ENCODE results near the gene GPC6.

The GPC6 gene

GRCh38 chr13:94408314-94409036 lies 1181.9 kb downstream of the GPC6 start:
- Histone ChIP-seq H4K91ac (ENCODE audit: low read depth, low read length) (no peak overlapping the region), H3K9me3 (ENCODE audit: insufficient read depth, low read depth, low read length) (no peaks in the 10 kb centered on the region), H2BK5ac (ENCODE audit: low read depth, low read length, poor library complexity) (no peak overlapping the region), H3K27me3 (ENCODE audit: insufficient read depth, low read length) (no peaks in the 10 kb centered on the region), H2BK120ac (ENCODE audit: insufficient read depth, low read length, poor library complexity) (no peak overlapping the region), H3K18ac (ENCODE audit: low read length) (no peak overlapping the region), H3K79me1 (ENCODE audit: low read length) (no peaks in the 10 kb centered on the region), H2BK12ac (ENCODE audit: low read length) (no peak overlapping the region), H4K8ac (ENCODE audit: low read depth, low read length) (no peak overlapping the region), H3K14ac (ENCODE audit: low read length) (no peak overlapping the region), H3K4me2 (ENCODE audit: low read length) (no peak overlapping the region), H2AFZ (ENCODE audit: insufficient read depth, low read length, poor library complexity) (no peak overlapping the region), H3K4me1 (ENCODE audit: control insufficient read depth in 1 of 2, insufficient read depth in 2 of 2, low read length in 2 of 2) (peaks cover 0 to 3% of the 10 kb centered on the region in 2 experiments), H3K36me3 (ENCODE audit: control insufficient read depth in 1 of 2, insufficient read depth in 2 of 2, low read length in 2 of 2) (no peaks in the 10 kb centered on the region), H2AK5ac (ENCODE audit: low read length) (no peak overlapping the region), H3K4me3 (ENCODE audit: low read depth, low read length) (no peak overlapping the region), H3K4ac (ENCODE audit: low read depth, low read length) (no peak overlapping the region), H3K27ac (ENCODE audit: low read depth, low read length) (no peak overlapping the region), H3K9ac (ENCODE audit: low read length) (no peak overlapping the region), H4K12ac (ENCODE audit: low read depth, low read length) (no peak overlapping the region), H3K79me2 (ENCODE audit: control insufficient read depth, insufficient read depth, low read length, poor library complexity) (no peaks in the 10 kb centered on the region), H3K23ac (ENCODE audit: low read length) (no peak overlapping the region)
- WGBS (ENCODE audit: extremely low coverage, insufficient coverage, insufficient read length) = no CpG with 5 or more reads among the region's 7 CpGs
- no peak for DNase-seq

GRCh38 chr13:94411747-94412146 lies 1185.1 kb downstream of the GPC6 start:
- no CpG with 5 or more reads among the region's 3 CpGs for WGBS (ENCODE audit: extremely low coverage, insufficient coverage, insufficient read length)

GRCh38 chr13:94412870-94413597 lies 1186.4 kb downstream of the GPC6 start:
- Histone ChIP-seq H3K9ac (ENCODE audit: low read length) (no peak overlapping the region), H3K27ac (ENCODE audit: low read depth, low read length) (no peak overlapping the region), H3K14ac (ENCODE audit: low read length) (no peak overlapping the region), H2AFZ (ENCODE audit: insufficient read depth, low read length, poor library complexity) (no peak overlapping the region), H3K79me2 (ENCODE audit: control insufficient read depth, insufficient read depth, low read length, poor library complexity) (no peaks in the 10 kb centered on the region), H3K4me1 (ENCODE audit: control insufficient read depth in 1 of 2, insufficient read depth in 2 of 2, low read length in 2 of 2) (peaks cover 0 to 3% of the 10 kb centered on the region in 2 experiments), H2AK5ac (ENCODE audit: low read length) (no peak overlapping the region), H2BK120ac (ENCODE audit: insufficient read depth, low read length, poor library complexity) (no peak overlapping the region), H3K79me1 (ENCODE audit: low read length) (no peaks in the 10 kb centered on the region), H3K4me3 (ENCODE audit: low read depth, low read length) (no peak overlapping the region), H3K4me2 (ENCODE audit: low read length) (no peak overlapping the region), H2BK5ac (ENCODE audit: low read depth, low read length, poor library complexity) (no peak overlapping the region), H3K4ac (ENCODE audit: low read depth, low read length) (no peak overlapping the region), H2BK12ac (ENCODE audit: low read length) (no peak overlapping the region), H4K91ac (ENCODE audit: low read depth, low read length) (no peak overlapping the region), H4K12ac (ENCODE audit: low read depth, low read length) (no peak overlapping the region), H3K9me3 (ENCODE audit: insufficient read depth, low read depth, low read length) (no peaks in the 10 kb centered on the region), H3K23ac (ENCODE audit: low read length) (no peak overlapping the region), H3K36me3 (ENCODE audit: control insufficient read depth in 1 of 2, insufficient read depth in 2 of 2, low read length in 2 of 2) (no peaks in the 10 kb centered on the region), H3K27me3 (ENCODE audit: insufficient read depth, low read length) (no peaks in the 10 kb centered on the region), H3K18ac (ENCODE audit: low read length) (no peak overlapping the region), H4K8ac (ENCODE audit: low read depth, low read length) (no peak overlapping the region)
- WGBS (ENCODE audit: extremely low coverage, insufficient coverage, insufficient read length) = no CpG with 5 or more reads among the region's 3 CpGs
- no peak for DNase-seq

More at GRCh38 chr13:94411747-94412146, 1185.1 kb downstream of the GPC6 start:
- no peak overlapping the region for H2AFZ ChIP-seq (ENCODE audit: insufficient read depth, low read length, poor library complexity)
- no peak overlapping the region for H3K4me2 ChIP-seq (ENCODE audit: low read length)
- no peak overlapping the region for H2BK5ac ChIP-seq (ENCODE audit: low read depth, low read length, poor library complexity)
- no peaks in the 10 kb centered on the region for H3K79me1 ChIP-seq (ENCODE audit: low read length)
- H3K4me1 ChIP-seq (ENCODE audit: control insufficient read depth in 1 of 2, insufficient read depth in 2 of 2, low read length in 2 of 2) = peaks cover 0 to 3% of the 10 kb centered on the region in 2 experiments
- no peak overlapping the region for H3K27ac ChIP-seq (ENCODE audit: low read depth, low read length)
- H3K9ac ChIP-seq (ENCODE audit: low read length) = no peak overlapping the region
- no peak overlapping the region for H2BK12ac ChIP-seq (ENCODE audit: low read length)
- no peaks in the 10 kb centered on the region for H3K27me3 ChIP-seq (ENCODE audit: insufficient read depth, low read length)
- H3K9me3 ChIP-seq (ENCODE audit: insufficient read depth, low read depth, low read length) = no peaks in the 10 kb centered on the region
- H4K91ac ChIP-seq (ENCODE audit: low read depth, low read length) = no peak overlapping the region
- no peak overlapping the region for H4K12ac ChIP-seq (ENCODE audit: low read depth, low read length)
- no peak overlapping the region for H2BK120ac ChIP-seq (ENCODE audit: insufficient read depth, low read length, poor library complexity)
- no peak for DNase-seq
- no peaks in the 10 kb centered on the region for H3K36me3 ChIP-seq (ENCODE audit: control insufficient read depth in 1 of 2, insufficient read depth in 2 of 2, low read length in 2 of 2)
- no peak overlapping the region for H2AK5ac ChIP-seq (ENCODE audit: low read length)
- H3K18ac ChIP-seq (ENCODE audit: low read length) = no peak overlapping the region
- no peak overlapping the region for H3K4me3 ChIP-seq (ENCODE audit: low read depth, low read length)
- H3K23ac ChIP-seq (ENCODE audit: low read length) = no peak overlapping the region
- H3K4ac ChIP-seq (ENCODE audit: low read depth, low read length) = no peak overlapping the region
- no peak overlapping the region for H3K14ac ChIP-seq (ENCODE audit: low read length)
- H4K8ac ChIP-seq (ENCODE audit: low read depth, low read length) = no peak overlapping the region
- no peaks in the 10 kb centered on the region for H3K79me2 ChIP-seq (ENCODE audit: control insufficient read depth, insufficient read depth, low read length, poor library complexity)

- Histone ChIP-seq H3K23ac (ENCODE audit: low read length) (no peak overlapping the region), H3K9me3 (ENCODE audit: insufficient read depth, low read depth, low read length) (no peaks in the 10 kb centered on the region), H3K27me3 (ENCODE audit: insufficient read depth, low read length) (no peaks in the 10 kb centered on the region), H2BK12ac (ENCODE audit: low read length) (no peak overlapping the region), H4K12ac (ENCODE audit: low read depth, low read length) (no peak overlapping the region), H3K9ac (ENCODE audit: low read length) (no peak overlapping the region), H3K79me2 (ENCODE audit: control insufficient read depth, insufficient read depth, low read length, poor library complexity) (no peaks in the 10 kb centered on the region), H3K18ac (ENCODE audit: low read length) (no peak overlapping the region), H4K91ac (ENCODE audit: low read depth, low read length) (no peak overlapping the region), H2BK5ac (ENCODE audit: low read depth, low read length, poor library complexity) (no peak overlapping the region), H3K36me3 (ENCODE audit: control insufficient read depth in 1 of 2, insufficient read depth in 2 of 2, low read length in 2 of 2) (no peaks in the 10 kb centered on the region), H3K4me1 (ENCODE audit: control insufficient read depth in 1 of 2, insufficient read depth in 2 of 2, low read length in 2 of 2) (peaks cover 0 to 3% of the 10 kb centered on the region in 2 experiments), H2BK120ac (ENCODE audit: insufficient read depth, low read length, poor library complexity) (no peak overlapping the region), H3K4me3 (ENCODE audit: low read depth, low read length) (no peak overlapping the region), H3K79me1 (ENCODE audit: low read length) (no peaks in the 10 kb centered on the region), H2AFZ (ENCODE audit: insufficient read depth, low read length, poor library complexity) (no peak overlapping the region), H3K14ac (ENCODE audit: low read length) (no peak overlapping the region), H3K27ac (ENCODE audit: low read depth, low read length) (no peak overlapping the region), H4K8ac (ENCODE audit: low read depth, low read length) (no peak overlapping the region), H3K4me2 (ENCODE audit: low read length) (no peak overlapping the region), H3K4ac (ENCODE audit: low read depth, low read length) (no peak overlapping the region), H2AK5ac (ENCODE audit: low read length) (no peak overlapping the region)
- no peak for DNase-seq
Observed at GRCh38 chr13:94413598-94413944, 1187.0 kb downstream of the GPC6 start.
